ENCODE results near the gene WDR45. TPM values are rescaled to one million over a fixed set of nuclear protein-coding genes. Genes with fewer than 3 reads are reported as not detected.

WDR45 gene
- total and polyA plus RNA-seq, 10 of the 15 experiments (the other 5 are each of a cell fraction or from before 2014, with no cell fraction given), result 5.9 to 30.9 (median 20.6) TPM

DNA sequence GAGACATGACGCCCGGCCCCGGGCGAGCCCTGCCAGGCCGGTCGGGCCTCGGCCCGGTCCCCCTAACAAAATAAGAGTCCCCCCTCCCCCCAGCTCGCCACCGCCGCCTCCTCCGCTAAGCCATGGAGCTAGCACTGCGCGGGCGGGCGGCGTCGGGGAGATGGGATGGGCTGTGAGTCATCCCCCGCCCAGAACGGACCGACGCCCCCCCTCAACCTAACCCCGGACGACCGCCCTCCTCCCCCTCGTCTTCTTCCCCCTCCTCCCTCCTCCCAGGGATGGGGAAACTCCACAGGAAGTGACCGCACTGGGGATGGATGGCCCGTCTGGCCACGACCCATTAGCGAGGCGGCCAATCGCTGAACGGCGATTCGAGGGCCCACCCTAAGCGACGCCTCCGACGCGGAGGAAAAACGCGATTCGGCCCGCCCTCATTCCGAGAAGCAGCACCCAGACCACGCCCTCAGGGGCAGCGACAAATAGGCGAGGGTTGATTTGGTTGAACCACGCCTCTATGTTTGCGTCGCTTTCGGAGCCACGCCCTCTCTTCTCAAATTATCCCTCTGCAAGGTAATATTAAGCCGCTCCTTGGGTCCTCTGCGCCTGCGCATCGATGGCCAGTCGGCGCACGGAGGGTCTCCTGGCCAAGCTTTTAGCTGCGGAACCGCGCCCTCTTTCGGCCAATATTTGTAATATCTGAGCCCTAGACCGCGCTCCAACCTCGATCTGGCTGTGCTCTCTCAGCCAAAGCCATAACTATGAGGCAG lies 36.3 kb downstream of the WDR45 start, which contains the start of gene TFE3:
TFE3 (minus strand) TSS at position 138 of the 767 bp plus-strand sequence; CDS start at position 7, 131 bp downstream.
- CTCF ChIA-PET, result interaction anchor here (0.6 to 1.8 kb wide), 12 partner anchors 71 to 538 kb away, joined by 3 to 16 read pairs (median 4); partner anchors contain the start of genes HDAC6, KCND1 and OTUD5
- Histone ChIP-seq H3K79me2 (ENCODE audit: control insufficient read depth, insufficient read depth, low read length) (peaks cover 29% of the 10 kb centered on the region), H3K9ac (ENCODE audit: control insufficient read depth, insufficient read depth, low read length) (peak within 1 kb of the TSS; percentile 88), H3K27ac (ENCODE audit: control insufficient read depth, insufficient read depth) (peak within 1 kb of the TSS; percentile 89), H3K4me2 (ENCODE audit: control insufficient read depth, insufficient read depth) (peak within 1 kb of the TSS; percentile 89), H3K4me3 (peak within 1 kb of the TSS; percentile 71), H3K36me3 (ENCODE audit: control insufficient read depth in 2 of 2, insufficient read depth in 2 of 2, low read length in 1 of 2) (peaks cover 0 to under 1% of the 10 kb centered on the region in 2 experiments; a peak in 2 of 4 replicates), H4K20me1 (ENCODE audit: control insufficient read depth, insufficient read depth) (no peaks in the 10 kb centered on the region), H3K9me3 (replicated peaks; ENCODE audit: control insufficient read depth, insufficient read depth, low read length) (no peaks in the 10 kb centered on the region), H3K27me3 (replicated peaks in 1 of 2; ENCODE audit: control insufficient read depth in 2 of 2, insufficient read depth in 2 of 2, low read length in 1 of 2) (no peaks in the 10 kb centered on the region), H3K4me1 (ENCODE audit: control insufficient read depth, insufficient read depth, low read length) (peaks cover 5% of the 10 kb centered on the region; the same call in 1 of the 2 replicates), H2AFZ (ENCODE audit: control insufficient read depth, low read depth, low read length) (peak within 1 kb of the TSS; percentile 59)
- peak; percentile 95 for DNase-seq (ENCODE audit: low read depth, low spot score)
- RAD21 ChIA-PET (ENCODE audit: unreplicated experiment), result interaction anchor here (0.7 to 3.0 kb wide), 9 partner anchors 37 to 469 kb away, joined by 3 to 17 read pairs (median 3); partner anchors contain the start of genes OTUD5, PQBP1, RBM3 and TIMM17B
- WGBS (ENCODE audit: insufficient coverage, insufficient replicate concordance, low lambda C conversion rate, missing lambda C conversion rate), result 31% methylated on average over 45 of the region's 67 CpGs
- in situ Hi-C loops (cut with MboI) (loop anchor here (5.0 kb wide), 1 partner anchor 76 kb away; no protein-coding TSS in a partner anchor), intact Hi-C loops (cut with micrococcal nuclease; ENCODE audit: unreplicated experiment) (loop anchor here (1.0 to 5.0 kb wide), 7 partner anchors 41 to 411 kb away; partner anchors contain the start of genes GRIPAP1, HDAC6, PIM2 and PQBP1)
- BruUV-seq (replicated peaks), result no TSS peak
- FAIRE-seq, result peak; percentile 95
- ATAC-seq, result peak; percentile 94
- POLR2A ChIA-PET, result interaction anchor here (0.5 to 2.8 kb wide), 17 partner anchors 8 to 1107 kb away, joined by 3 to 23 read pairs (median 4); partner anchors contain the start of genes GRIPAP1, OTUD5, PRICKLE3 and TIMM17B
- SMC1A ChIA-PET (ENCODE audit: uncharacterized antibody, unreplicated experiment), result interaction anchor here (0.7 to 1.4 kb wide), 5 partner anchors 22 to 395 kb away, joined by 3 to 8 read pairs (median 4); partner anchors contain the start of gene KCND1
- TF ChIP-seq RAD51 (IDR thresholded peaks at IDR 0.05) (no peak), IKZF1 (conservative IDR thresholded peaks at IDR 0.05) (no peak; the same call in 1 of the 2 replicates), CHD4 (IDR thresholded peaks at IDR 0.05) (no peak), PAX5 (IDR thresholded peaks at IDR 0.05; ENCODE audit: borderline replicate concordance, low read depth, low read length) (no peak), DPF2 (IDR thresholded peaks at IDR 0.05) (no peak), FOXK2 (IDR thresholded peaks at IDR 0.05) (no peak), KLF5 (IDR thresholded peaks at IDR 0.05; ENCODE audit: partially characterized antibody) (no peak), ZNF384 (IDR thresholded peaks at IDR 0.05; ENCODE audit: borderline replicate concordance, low read depth, low read length) (no peak), ZSCAN29 (IDR thresholded peaks at IDR 0.05) (no peak)
- TF ChIP-seq, protein P1, sequence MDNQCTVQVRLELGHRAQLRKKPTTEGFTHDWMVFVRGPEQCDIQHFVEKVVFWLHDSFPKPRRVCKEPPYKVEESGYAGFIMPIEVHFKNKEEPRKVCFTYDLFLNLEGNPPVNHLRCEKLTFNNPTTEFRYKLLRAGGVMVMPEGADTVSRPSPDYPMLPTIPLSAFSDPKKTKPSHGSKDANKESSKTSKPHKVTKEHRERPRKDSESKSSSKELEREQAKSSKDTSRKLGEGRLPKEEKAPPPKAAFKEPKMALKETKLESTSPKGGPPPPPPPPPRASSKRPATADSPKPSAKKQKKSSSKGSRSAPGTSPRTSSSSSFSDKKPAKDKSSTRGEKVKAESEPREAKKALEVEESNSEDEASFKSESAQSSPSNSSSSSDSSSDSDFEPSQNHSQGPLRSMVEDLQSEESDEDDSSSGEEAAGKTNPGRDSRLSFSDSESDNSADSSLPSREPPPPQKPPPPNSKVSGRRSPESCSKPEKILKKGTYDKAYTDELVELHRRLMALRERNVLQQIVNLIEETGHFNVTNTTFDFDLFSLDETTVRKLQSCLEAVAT (IDR thresholded peaks at IDR 0.05), result no peak
- TF ChIP-seq, protein P2, sequence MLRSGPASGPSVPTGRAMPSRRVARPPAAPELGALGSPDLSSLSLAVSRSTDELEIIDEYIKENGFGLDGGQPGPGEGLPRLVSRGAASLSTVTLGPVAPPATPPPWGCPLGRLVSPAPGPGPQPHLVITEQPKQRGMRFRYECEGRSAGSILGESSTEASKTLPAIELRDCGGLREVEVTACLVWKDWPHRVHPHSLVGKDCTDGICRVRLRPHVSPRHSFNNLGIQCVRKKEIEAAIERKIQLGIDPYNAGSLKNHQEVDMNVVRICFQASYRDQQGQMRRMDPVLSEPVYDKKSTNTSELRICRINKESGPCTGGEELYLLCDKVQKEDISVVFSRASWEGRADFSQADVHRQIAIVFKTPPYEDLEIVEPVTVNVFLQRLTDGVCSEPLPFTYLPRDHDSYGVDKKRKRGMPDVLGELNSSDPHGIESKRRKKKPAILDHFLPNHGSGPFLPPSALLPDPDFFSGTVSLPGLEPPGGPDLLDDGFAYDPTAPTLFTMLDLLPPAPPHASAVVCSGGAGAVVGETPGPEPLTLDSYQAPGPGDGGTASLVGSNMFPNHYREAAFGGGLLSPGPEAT (IDR thresholded peaks at IDR 0.05; ENCODE audit: low read depth), result no peak
- TF ChIP-seq, protein P3, sequence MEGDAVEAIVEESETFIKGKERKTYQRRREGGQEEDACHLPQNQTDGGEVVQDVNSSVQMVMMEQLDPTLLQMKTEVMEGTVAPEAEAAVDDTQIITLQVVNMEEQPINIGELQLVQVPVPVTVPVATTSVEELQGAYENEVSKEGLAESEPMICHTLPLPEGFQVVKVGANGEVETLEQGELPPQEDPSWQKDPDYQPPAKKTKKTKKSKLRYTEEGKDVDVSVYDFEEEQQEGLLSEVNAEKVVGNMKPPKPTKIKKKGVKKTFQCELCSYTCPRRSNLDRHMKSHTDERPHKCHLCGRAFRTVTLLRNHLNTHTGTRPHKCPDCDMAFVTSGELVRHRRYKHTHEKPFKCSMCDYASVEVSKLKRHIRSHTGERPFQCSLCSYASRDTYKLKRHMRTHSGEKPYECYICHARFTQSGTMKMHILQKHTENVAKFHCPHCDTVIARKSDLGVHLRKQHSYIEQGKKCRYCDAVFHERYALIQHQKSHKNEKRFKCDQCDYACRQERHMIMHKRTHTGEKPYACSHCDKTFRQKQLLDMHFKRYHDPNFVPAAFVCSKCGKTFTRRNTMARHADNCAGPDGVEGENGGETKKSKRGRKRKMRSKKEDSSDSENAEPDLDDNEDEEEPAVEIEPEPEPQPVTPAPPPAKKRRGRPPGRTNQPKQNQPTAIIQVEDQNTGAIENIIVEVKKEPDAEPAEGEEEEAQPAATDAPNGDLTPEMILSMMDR (IDR thresholded peaks at IDR 0.05 in 2 of 3, conservative IDR thresholded peaks at IDR 0.05 in 1 of 3; ENCODE audit: control insufficient read depth in 2 of 3, extremely low read depth in 1 of 3, insufficient read depth in 1 of 3, low read depth in 3 of 3, low read length in 3 of 3), result peak; percentile 48 to 70 (median 63)
- TF ChIP-seq, protein P4, sequence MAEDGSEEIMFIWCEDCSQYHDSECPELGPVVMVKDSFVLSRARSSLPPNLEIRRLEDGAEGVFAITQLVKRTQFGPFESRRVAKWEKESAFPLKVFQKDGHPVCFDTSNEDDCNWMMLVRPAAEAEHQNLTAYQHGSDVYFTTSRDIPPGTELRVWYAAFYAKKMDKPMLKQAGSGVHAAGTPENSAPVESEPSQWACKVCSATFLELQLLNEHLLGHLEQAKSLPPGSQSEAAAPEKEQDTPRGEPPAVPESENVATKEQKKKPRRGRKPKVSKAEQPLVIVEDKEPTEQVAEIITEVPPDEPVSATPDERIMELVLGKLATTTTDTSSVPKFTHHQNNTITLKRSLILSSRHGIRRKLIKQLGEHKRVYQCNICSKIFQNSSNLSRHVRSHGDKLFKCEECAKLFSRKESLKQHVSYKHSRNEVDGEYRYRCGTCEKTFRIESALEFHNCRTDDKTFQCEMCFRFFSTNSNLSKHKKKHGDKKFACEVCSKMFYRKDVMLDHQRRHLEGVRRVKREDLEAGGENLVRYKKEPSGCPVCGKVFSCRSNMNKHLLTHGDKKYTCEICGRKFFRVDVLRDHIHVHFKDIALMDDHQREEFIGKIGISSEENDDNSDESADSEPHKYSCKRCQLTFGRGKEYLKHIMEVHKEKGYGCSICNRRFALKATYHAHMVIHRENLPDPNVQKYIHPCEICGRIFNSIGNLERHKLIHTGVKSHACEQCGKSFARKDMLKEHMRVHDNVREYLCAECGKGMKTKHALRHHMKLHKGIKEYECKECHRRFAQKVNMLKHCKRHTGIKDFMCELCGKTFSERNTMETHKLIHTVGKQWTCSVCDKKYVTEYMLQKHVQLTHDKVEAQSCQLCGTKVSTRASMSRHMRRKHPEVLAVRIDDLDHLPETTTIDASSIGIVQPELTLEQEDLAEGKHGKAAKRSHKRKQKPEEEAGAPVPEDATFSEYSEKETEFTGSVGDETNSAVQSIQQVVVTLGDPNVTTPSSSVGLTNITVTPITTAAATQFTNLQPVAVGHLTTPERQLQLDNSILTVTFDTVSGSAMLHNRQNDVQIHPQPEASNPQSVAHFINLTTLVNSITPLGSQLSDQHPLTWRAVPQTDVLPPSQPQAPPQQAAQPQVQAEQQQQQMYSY (CRISPR knock-in tag; IDR thresholded peaks at IDR 0.05), result no peak

All from GM12878 (cell line).